Ishikawa (cell line): ENCODE measurements around the gene VPS41.

Source experiments
- CEBPB ChIP-seq: IDR thresholded peaks from 2 replicates; pipeline ENCODE4 v1.6.1; 2012
- CREB1 ChIP-seq: IDR thresholded peaks from 2 replicates; pipeline ENCODE4 v1.6.1; 2012; ENCODE audit warnings: low read depth
- EGR1 ChIP-seq: IDR thresholded peaks from 2 replicates; pipeline ENCODE4 v1.6.1; 2012
- EP300 ChIP-seq: IDR thresholded peaks from 2 replicates; pipeline ENCODE4 v1.6.1; 2012; ENCODE audit warnings: borderline replicate concordance
- FOXM1 ChIP-seq: IDR thresholded peaks from 2 replicates; pipeline ENCODE4 v1.6.1; 2012; ENCODE audit warnings: low read depth, borderline replicate concordance
- NFIC ChIP-seq: IDR thresholded peaks from 2 replicates; pipeline ENCODE4 v1.6.1; 2012
- RAD21 ChIP-seq: IDR thresholded peaks from 2 replicates; pipeline ENCODE4 v1.6.1; 2012; ENCODE audit warnings: low read depth
- TAF1 ChIP-seq: IDR thresholded peaks from 2 replicates; pipeline ENCODE4 v1.6.1; 2012; ENCODE audit warnings: low read depth, mild to moderate bottlenecking
- TCF12 ChIP-seq: IDR thresholded peaks from 2 replicates; pipeline ENCODE4 v1.6.1; 2012; ENCODE audit warnings: low read depth
- TEAD4 ChIP-seq: IDR thresholded peaks from 2 replicates; pipeline ENCODE4 v1.6.1; 2012
- YY1 ChIP-seq: IDR thresholded peaks from 2 replicates; pipeline ENCODE4 v1.6.1; 2012; ENCODE audit warnings: low read depth
- ZBTB7A ChIP-seq: IDR thresholded peaks from 2 replicates; pipeline ENCODE4 v1.6.1; 2012; ENCODE audit warnings: low read depth
- TF ChIP-seq, protein P1 (sequence below): IDR thresholded peaks from 2 replicates; pipeline ENCODE4 v1.6.1; 2012; ENCODE audit warnings: low read depth, mild to moderate bottlenecking
- TF ChIP-seq, protein P2 (sequence below): IDR thresholded peaks from 2 replicates; pipeline ENCODE4 v1.6.1; 2012

DNA sequence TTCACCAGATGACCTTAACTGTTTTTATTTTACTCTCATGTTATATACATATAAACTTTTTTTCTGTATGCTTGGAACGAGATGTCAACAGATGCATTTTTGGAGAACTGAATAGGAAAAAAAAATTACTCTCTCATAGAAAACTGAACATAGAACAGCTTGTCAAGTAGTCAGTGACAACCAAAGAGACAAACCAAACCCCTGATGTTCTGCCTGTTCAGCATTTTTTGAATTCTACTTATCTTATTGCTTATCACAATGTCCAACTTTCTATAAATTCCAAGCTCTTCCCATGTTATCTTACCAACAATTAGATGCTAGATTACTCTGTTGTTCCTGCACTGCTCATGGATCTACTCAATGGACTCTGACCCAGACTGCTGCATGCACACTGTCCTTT is 95.2 kb downstream of the VPS41 start:
- TF ChIP-seq CREB1 = no peak
- no peak for TF ChIP-seq RAD21
- TF ChIP-seq, protein P1, sequence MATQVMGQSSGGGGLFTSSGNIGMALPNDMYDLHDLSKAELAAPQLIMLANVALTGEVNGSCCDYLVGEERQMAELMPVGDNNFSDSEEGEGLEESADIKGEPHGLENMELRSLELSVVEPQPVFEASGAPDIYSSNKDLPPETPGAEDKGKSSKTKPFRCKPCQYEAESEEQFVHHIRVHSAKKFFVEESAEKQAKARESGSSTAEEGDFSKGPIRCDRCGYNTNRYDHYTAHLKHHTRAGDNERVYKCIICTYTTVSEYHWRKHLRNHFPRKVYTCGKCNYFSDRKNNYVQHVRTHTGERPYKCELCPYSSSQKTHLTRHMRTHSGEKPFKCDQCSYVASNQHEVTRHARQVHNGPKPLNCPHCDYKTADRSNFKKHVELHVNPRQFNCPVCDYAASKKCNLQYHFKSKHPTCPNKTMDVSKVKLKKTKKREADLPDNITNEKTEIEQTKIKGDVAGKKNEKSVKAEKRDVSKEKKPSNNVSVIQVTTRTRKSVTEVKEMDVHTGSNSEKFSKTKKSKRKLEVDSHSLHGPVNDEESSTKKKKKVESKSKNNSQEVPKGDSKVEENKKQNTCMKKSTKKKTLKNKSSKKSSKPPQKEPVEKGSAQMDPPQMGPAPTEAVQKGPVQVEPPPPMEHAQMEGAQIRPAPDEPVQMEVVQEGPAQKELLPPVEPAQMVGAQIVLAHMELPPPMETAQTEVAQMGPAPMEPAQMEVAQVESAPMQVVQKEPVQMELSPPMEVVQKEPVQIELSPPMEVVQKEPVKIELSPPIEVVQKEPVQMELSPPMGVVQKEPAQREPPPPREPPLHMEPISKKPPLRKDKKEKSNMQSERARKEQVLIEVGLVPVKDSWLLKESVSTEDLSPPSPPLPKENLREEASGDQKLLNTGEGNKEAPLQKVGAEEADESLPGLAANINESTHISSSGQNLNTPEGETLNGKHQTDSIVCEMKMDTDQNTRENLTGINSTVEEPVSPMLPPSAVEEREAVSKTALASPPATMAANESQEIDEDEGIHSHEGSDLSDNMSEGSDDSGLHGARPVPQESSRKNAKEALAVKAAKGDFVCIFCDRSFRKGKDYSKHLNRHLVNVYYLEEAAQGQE = no peak
- TF ChIP-seq EGR1 = no peak
- no peak for TF ChIP-seq EP300
- TF ChIP-seq CEBPB = no peak
- TF ChIP-seq NFIC = no peak
- TF ChIP-seq, protein P2, sequence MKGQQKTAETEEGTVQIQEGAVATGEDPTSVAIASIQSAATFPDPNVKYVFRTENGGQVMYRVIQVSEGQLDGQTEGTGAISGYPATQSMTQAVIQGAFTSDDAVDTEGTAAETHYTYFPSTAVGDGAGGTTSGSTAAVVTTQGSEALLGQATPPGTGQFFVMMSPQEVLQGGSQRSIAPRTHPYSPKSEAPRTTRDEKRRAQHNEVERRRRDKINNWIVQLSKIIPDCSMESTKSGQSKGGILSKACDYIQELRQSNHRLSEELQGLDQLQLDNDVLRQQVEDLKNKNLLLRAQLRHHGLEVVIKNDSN = no peak
- no peak for TF ChIP-seq TAF1
- TF ChIP-seq FOXM1 = no peak
- TF ChIP-seq TCF12 = no peak
- no peak for TF ChIP-seq TEAD4
- TF ChIP-seq YY1 = no peak
- no peak for TF ChIP-seq ZBTB7A
